HG03575 (cell line): Measurements from ENCODE around the gene ABCB9.

Experiments used
- ATAC-seq: cut with Tn5 transposase; IDR thresholded peaks from one replicate; pipeline ENCODE4 v1.9.1; 2021; ENCODE audit not compliant: unreplicated experiment, insufficient number of reproducible peaks, low FRiP score; ENCODE audit errors: extremely low read depth

The ABCB9 gene

DNA sequence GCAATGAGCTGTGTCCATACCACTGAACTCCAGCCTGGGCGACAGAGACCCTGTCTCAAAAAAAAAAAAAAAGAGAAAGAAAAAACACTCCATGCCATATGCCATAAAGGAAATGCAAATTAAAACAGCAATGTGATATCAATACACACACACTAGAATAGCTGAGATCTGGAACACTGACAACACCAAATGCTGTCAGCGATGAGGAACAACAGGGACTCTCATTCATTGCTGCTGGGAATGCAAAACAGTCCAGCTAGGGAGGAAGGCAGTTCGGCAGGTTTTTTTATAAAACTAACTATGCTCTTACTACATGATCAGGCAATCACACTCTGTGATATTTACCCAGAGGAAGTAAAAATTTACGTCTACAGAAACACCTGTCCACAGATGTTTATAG lies 3.4 kb upstream of the ABCB9 start:
- ATAC-seq = no peak

DNA sequence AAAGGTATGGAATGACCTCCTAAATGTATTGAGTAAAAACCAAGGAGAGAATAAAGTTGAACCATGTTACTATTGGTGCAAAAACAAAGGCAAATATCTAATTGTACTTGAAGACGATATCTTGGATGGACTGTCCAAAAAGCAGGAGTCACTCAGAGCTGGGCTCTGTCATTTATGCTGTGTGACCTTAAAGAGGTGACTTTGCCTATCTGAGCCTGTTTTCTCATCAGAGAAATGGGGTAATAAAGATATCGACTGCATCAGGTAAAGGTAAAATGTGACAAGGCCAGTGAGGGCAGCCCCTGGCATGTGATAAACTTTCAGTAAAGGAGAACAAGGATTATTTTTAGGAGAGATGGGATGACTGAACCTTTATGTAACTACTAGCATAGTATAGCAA lies 1.8 kb upstream of the ABCB9 start:
- no peak for ATAC-seq

DNA sequence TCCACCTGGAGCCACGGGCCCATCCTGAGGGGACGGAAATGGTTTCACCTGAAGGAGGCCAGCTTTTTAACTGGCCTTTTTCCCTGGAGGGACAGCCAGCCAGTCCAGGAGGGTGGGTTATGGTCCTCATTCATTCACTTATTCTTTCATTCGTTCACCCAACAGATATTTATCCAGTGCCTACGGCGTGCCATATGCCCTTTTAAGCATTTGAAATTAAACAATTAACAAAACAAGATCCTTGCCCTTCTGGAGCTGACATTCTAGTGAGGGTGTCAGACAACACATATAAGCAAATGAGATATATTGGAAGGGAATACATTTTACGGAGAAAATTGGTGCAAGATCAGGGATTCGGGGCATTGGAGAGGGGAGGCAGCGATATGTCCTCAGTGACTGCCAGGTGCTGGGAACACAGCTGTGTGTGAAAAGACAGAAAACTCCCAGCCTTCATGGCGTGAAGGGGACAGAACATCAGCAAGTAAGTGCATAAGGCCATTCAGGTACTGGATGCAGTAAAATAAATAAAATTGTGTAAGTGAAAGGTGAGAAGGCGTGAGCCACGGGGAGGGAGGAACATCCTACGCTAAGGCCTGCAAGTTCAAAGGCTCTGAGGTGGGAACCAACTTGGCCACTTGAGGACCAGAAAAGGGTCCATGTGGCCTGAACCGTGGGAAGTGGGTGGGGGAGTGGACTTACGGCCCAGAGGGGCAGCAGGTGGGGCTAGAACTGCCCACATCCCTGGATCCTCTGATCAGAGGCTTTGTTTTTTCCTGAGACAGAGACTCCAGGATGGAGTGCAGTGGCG lies 684 bp upstream of the ABCB9 start:
- no peak for ATAC-seq

DNA sequence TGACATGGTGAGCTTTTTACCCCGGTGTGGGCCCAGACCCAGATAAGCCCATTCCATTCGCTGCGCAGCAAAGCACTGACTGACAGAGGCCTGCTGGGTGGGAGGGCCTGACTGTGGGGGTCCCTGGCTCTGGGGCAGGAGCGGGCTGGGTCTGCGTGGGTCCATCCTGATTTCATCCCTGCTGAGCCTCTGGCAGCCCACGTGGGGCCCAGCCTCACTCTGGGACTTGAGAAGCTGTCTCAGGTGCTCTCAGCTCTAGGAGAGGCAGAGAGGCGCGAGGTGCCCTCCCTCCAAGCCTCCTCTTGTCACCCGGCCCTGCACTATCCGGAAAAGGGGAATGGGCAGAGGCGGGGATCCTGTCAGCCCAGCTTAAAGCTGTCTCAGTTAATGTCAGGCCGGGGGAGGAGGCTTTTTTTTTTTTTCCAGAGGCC lies 927 bp downstream of the ABCB9 start:
- ATAC-seq = no peak

DNA sequence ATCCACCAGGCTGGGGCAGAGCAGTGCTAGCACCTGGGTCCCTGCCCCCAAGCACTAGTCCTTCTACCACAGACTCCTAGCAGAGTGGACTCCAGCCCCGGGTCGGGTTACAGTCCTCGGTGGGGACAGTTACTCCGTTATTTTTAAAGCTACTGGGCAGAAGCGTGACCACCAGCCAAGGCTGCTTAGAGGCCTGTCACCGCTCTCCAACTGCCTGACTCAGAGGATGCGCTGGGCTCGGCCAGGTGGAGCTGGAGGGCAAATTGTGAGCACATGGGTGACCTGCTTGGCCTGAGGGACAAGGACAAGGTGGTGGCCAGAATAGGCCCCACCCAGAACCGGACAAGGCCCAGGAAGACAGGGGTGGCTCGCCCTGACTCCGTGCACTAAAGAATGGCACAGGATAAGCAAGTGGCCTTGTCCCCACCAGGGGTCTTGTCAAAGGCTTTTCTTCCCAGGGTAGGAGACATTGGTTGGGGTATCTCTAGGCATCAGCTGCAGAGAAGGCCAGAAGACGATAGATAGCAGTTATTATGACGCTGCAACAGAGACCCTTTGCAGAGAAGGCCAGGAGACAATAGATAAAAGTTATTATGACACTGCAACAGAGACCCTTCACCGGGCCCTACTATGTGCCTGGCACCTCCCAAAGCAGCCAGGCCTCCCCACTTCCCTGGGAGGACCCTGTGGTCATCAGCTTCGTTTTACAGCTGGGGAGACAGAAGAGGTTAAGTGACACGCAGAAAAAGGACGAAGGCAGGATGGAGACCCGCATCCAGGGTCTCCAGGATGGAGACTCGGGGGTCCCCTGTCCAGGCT lies 1.6 kb downstream of the ABCB9 start:
- ATAC-seq = no peak

DNA sequence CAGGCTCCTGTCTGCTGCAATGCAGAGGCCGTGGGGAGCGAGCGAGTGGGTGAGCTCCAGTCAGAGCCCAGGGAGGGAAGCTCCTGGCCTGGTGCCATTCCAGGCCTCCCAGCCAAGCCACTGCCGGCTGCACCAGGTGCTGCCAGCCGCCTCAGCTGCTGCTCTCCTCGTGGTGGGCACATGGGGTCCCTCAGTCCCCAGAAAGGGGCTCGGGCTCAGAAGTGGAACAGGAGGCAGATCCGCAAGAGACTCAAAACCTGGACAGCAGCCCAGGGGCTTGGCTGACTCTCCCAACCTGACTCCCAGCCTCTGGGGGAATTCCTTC lies 2.4 kb downstream of the ABCB9 start:
- ATAC-seq = no peak

DNA sequence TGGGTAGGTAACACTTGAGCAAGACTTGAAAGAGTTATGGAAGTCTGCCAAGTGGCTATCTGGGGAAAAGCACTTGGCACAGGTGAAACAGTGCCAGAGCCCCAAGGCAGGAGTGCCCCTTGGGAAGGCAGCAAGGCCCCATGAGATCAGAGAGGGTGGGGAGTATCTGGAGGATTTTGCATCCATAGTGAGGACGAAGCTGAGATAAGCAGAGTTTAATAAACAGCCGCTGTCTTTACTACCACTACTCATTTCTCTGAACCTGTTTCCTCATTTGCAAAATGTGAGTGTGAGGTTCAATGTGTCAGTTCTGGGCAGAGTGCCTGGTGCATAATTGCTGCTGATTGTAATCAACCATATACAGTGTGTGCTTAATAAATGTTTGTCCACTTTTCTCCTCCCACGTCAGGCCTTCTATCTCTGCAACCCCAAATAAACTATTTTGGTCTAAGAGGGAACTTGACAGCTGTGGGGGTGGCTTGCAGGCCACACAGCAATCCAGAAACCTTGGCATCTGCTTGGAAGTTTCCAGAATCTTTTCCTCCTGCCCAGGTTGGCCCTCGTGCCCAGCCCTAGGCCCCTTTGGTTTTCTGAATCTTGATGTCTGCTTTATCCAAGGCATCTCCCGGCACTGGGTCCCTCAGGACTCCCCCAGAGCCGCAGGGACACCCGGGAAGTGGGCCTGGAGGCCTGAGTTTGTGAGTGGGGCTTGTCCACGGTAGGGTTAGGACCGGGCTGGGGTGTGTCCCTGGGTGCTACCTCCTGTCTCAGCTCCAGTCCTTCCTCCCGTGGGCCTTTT lies 4.5 kb downstream of the ABCB9 start:
- ATAC-seq = no peak

DNA sequence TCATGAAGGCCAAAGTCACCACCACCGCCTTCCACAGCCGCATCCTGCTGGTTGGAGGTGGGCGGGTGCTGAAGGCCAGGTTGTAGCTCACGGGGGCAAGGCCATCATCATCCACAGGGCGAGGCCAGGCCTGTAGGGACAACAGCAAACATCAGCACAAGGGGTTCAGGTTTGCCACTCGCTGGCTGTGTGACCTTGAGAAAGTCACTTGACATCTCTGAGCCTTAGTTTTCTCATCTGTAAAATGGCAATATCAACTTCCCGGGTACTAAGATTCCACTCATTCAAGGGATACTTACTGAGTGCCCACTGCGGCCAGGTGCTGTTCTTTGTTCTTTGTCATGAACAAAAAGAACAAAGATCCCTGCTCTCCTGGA lies 6.1 kb downstream of the ABCB9 start:
- ATAC-seq = no peak

DNA sequence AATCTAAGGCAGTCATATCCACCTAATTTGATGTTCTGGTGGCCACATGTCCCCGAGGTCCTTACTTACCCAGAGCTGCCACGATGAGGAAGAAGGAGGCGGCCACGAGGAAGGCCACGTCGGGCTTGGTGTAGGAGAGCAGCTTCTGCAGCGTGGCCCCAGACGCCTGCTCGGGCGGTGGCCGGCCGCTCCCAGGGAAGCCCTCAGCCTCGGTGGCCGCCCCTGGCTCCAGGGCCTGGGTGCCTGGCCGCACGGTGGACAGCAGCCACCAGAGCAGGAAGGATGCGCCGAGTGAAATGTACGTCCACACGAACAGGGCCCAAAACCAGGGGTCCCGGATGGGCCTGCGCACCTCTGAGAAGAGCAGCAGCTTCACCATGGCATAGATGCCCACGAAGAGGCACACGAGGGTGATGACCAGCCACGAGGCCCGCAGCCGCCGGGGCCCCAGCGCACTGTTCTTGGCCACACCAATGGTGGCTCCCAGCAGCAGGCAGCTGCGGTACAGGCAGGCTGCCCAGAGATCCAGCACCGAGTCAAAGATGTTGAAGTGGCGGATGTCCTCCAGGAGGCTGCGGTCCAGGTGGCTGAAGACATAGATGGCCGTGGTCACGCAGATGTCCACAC lies 6.6 kb downstream of the ABCB9 start:
- no peak for ATAC-seq

DNA sequence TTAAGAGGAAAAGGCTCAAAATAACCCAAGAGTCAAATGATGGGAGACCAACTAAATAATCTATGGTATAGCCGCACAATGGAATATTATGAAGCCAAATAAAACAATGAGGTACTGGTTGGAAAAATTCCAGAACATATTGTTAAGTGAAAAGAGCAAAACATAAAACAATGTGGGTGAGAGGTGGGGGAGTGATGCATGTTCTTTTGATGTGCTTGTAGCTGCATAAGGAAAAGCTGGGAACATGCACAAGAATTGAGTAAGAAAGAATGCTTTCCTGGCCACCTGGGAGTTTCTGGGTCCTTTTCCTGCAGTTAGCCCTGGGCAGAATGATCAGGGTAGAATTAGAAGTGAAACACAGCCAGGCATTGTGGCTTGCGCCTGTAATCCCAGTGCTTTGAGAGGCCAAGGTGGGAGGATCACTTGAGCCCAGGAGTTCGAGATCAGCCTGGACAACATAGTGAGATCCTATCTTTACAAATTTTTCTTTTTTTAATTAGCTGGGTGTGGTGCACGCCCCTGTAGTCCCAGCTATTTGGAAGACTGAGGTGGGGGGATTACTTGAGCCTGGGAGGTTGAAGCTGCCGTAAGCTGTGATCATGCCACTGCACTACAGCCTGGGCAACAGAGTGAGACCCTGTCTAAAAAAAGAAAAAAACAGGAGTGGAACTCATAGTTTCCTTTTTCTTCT lies 7.9 kb downstream of the ABCB9 start:
- ATAC-seq = no peak

DNA sequence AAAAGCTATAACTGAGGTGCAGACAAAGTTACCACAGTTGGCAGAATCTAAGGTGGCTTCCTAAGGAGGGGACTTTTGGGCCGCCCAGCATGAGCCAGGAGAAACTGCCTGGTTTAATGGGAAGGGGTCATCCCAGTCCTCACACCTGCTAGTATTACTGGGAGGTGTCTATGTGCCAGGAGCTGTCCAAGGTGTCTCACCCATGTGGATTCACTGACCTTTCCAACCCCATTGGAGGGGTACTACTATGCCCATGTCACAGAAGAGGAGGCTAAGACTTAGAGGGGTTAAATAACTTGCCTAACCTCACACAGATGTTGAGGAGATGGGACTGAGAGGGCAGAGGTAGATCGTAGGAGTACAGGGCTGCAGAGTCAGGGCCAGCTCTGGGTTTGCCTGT lies 10.2 kb downstream of the ABCB9 start:
- no peak for ATAC-seq

DNA sequence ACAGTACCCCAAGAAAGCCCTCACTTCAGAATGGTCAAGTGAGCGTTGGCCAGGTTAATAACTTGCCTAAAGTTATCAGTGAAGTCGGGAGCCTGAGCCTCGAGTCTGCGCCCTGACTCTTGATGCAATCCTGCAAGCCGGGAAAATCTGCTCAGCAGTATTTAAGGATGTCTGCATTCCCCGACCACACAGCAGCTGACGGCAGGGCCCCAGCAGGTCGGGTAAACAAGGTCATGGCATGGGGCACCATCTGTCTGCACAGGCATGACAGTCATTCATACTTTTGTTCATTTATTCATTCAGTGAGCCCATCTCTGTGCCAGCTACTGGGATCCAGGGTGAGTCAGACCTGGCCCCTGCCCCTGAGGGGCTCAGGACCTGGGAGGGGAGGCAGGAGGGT lies 11.1 kb downstream of the ABCB9 start:
- ATAC-seq = no peak

DNA sequence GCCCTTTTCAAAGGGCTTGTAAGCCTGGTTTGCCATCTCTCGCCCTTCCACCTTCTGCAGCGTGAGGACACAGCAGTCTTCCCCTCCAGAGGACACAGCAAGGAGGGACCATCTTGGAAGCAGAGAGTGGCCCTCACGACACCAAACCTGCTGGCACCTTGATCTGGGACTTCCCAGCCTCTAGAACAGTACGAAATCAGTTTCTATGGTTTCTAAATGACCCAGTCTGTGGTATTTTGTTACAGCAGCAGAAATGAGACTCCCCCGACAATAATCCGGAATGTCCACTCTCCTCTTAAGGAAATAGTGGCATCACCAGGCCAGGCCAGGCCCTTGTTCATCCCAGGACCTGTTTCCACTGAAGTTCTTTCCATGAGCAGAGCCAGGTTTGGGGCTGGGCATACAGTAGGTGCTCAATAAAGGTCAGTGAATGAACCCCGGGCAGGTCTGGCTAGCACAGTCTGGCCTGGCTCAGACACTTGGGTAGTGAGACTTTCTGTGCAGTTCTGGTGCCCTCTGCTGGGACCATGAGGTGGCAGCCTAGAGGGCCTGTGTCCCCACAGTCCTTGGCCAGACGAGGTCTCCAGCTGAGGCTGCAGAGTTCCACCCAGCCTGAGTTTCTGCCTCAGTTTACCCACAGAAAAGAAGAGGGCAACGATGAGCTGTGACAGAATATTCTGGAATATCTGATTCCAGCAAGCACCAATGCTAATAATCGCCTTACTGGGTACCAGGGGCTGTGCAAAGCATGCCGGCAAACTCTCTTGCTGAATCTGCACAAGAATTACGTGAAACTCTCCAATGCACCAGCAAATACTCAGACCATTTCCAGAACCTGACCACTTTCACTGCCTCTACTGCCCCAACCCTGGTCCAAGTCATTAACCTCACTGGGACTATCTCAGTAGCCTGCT lies 14.0 kb downstream of the ABCB9 start:
- ATAC-seq = no peak

DNA sequence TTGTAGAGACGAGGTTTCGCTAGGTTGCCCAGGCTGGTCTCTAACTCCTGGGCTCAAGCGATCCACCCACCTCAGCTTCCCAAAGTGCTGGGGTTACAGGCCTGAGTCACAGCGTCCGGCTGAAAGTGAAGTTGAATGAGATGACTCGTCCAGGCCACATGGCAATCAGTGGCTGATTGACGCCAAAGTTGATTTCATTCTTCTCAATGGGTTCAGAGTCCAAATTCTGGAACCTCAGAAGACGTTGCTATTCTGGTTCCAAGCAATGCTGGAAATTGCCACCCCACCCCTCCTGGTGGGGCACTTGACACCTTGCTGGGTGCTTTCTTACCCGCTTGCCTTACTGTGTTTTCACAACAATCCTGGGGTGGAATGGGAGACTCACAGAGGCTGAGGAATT lies 14.9 kb downstream of the ABCB9 start:
- no peak for ATAC-seq

DNA sequence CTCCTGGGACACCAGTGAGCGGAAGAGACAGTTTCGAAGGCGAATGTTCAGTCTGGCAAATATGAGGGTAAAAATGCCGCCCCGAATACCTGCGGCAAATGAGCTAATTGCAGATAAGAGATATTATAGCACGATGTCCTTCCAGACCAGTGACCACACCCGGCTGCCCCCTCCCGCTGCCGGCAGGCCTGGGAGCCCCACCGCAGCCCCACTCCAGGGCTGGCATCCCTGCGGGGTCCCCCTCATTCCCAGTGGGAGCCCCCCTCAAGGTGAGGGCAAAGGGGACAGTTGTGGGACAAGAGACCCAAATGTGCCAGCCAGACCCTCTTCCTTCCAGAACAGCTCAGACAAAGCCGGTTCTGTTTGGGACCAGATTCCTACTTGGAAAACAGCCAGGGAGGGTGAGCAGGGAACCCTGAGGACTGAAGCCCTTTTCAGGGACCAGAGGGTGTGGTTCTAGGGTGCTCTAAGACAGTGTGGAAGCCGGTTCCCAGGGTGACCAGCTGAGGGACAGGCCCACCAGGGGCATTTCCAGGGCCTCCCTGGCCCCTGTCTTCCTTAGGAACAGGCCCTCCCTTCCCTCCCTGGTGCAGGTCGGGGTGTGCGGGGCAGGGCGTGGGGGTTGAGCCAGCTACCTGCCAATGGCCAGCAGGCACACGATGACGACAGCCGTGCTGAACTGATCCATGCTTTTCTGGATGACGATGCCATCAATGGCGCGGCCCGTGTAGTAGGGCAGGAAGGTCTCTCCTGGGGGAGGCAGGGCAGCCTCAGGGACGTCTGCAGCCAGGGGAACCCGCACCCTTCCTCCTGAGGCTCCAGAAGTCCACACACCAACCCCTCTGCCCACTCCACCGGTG lies 16.2 kb downstream of the ABCB9 start:
- no peak for ATAC-seq

DNA sequence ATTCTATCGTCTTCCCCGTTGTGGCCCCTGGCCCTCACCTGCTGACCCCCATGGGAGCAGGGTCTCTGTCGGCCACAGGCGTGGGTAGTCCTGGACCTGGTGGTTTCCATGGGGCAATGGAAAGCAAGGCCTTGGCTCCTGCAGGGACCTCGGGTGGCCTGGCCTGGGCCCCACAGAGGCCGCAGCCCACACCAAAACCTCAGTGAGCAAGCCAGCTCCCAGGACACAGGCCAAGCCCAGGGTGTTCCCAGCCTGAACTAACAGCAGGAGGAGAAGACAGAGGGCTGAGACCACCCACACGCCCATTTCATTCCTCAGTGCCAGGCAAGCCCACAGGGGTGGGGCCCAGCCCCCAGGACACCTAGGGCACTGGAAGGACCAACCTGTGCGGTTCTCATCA lies 16.9 kb downstream of the ABCB9 start:
- ATAC-seq = no peak

DNA sequence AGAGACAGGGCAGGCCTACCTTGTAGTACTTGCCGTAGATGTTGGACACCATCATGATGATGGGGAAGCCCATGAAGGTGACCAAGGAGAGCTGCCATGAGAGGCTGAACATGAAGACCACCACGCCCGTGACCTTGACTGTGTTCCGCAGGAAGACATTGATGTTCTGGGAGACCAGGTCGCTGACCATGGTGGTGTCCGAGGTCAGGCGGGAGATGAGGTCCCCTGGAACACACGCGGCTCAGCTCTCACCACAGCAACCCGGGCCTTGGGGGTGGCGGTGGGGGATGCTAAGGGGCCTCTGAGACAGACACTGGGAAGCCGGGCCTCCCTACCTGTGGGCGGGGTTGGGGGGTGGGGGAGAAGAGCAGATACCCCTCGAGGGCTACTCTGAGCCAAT lies 17.7 kb downstream of the ABCB9 start:
- no peak for ATAC-seq
